ENCODE measurements around the gene MUC4.
"Not testable (repeated sequence)": the region's sequence is repeated elsewhere in the genome, so short reads cannot be mapped to it uniquely, and the experiment has no call there.

GRCh38 chr3:195725916-195726740 is 85.6 kb downstream of the MUC4 start:
- TF ChIP-seq CTCF, POLR2AphosphoS5, POLR2A (IDR thresholded peaks at IDR 0.05): not testable (repeated sequence)

Measured in gastroesophageal sphincter (tissue), 3 donors.